Left forelimb (tissue), 1 donor: ENCODE data around the gene NAALADL2.
"Not testable (repeated sequence)": the region's sequence is repeated elsewhere in the genome, so short reads cannot be mapped to it uniquely, and the experiment has no call there.

Experiments
- DNase-seq: peaks from one replicate; pipeline ENCODE4 v3.0.0-alpha.2; 2018; ENCODE audit warnings: low spot score

Gene NAALADL2

GRCh38 chr3:175748087-175748730 is 889.1 kb downstream of the NAALADL2 start:
- DNase-seq: no peak

GRCh38 chr3:175749981-175750380 is 890.8 kb downstream of the NAALADL2 start:
- no peak for DNase-seq

- DNase-seq: no peak
Measured at GRCh38 chr3:175751089-175751488, 892.0 kb downstream of the NAALADL2 start.

- no peak for DNase-seq
Measured at GRCh38 chr3:175763948-175764347, 904.8 kb downstream of the NAALADL2 start.

GRCh38 chr3:175764722-175765121 is 905.6 kb downstream of the NAALADL2 start:
- DNase-seq: no peak

GRCh38 chr3:175770426-175770825 is 911.3 kb downstream of the NAALADL2 start:
- DNase-seq: no peak

GRCh38 chr3:175777495-175777894 is 918.4 kb downstream of the NAALADL2 start:
- no peak for DNase-seq

- DNase-seq: no peak
Measured at GRCh38 chr3:175777965-175778364, 918.8 kb downstream of the NAALADL2 start.

- no peak for DNase-seq
Measured at GRCh38 chr3:175778994-175779393, 919.9 kb downstream of the NAALADL2 start.

- not testable (repeated sequence) for DNase-seq
Measured at GRCh38 chr3:175787109-175787508, 928.0 kb downstream of the NAALADL2 start.

GRCh38 chr3:175792245-175792644 is 933.1 kb downstream of the NAALADL2 start:
- no peak for DNase-seq

GRCh38 chr3:175798326-175798725 is 939.2 kb downstream of the NAALADL2 start:
- DNase-seq: no peak

- no peak for DNase-seq
Measured at GRCh38 chr3:175805825-175806224, 946.7 kb downstream of the NAALADL2 start.

- no peak for DNase-seq
Measured at GRCh38 chr3:175807175-175807574, 948.0 kb downstream of the NAALADL2 start.

GRCh38 chr3:175818811-175819464 is 959.8 kb downstream of the NAALADL2 start:
- no peak for DNase-seq

GRCh38 chr3:175822766-175823491 is 963.8 kb downstream of the NAALADL2 start:
- not testable (repeated sequence) for DNase-seq

GRCh38 chr3:175825016-175825580 is 966.0 kb downstream of the NAALADL2 start:
- DNase-seq: not testable (repeated sequence)

GRCh38 chr3:175826759-175827158 is 967.6 kb downstream of the NAALADL2 start:
- DNase-seq: no peak

GRCh38 chr3:175829809-175830208 is 970.7 kb downstream of the NAALADL2 start:
- DNase-seq: not testable (repeated sequence)

GRCh38 chr3:175835763-175836162 is 976.6 kb downstream of the NAALADL2 start:
- DNase-seq: not testable (repeated sequence)

GRCh38 chr3:175836617-175837016 is 977.5 kb downstream of the NAALADL2 start:
- no peak for DNase-seq

- no peak for DNase-seq
Measured at GRCh38 chr3:175837962-175838361, 978.8 kb downstream of the NAALADL2 start.
